Activated CD8-positive, alpha-beta T cell treated with anti-CD3 and anti-CD28 coated beads for 36 hours (primary cell): ENCODE results near the gene VAMP4. TPM values are rescaled to one million over a fixed set of nuclear protein-coding genes. Genes with fewer than 3 reads are reported as not detected.

Experiments
- ATAC-seq: fragments of 200-7000 bp; cut with Tn5 transposase; one replicate; pipeline ENCODE4 v1.10.0; 2021; ENCODE audit warnings: mild to moderate bottlenecking, moderate library complexity
- CTCF ChIA-PET: fragments of 350-600 bp; sonication (Branson Sonifier 250); formaldehyde crosslinking; loops from one replicate; lab custom pipeline; 2021; ENCODE audit warnings: antibody characterized with exemption; lab: Charles Lee
- POLR2A ChIA-PET: fragments of 350-600 bp; sonication (Branson Sonifier 250); formaldehyde crosslinking; loops from one replicate; lab custom pipeline; 2021; ENCODE audit warnings: antibody characterized with exemption; lab: Charles Lee
- DNase-seq: peaks from one replicate; pipeline ENCODE4 v3.0.0-alpha.2; 2020
- H3K27ac Mint-ChIP-seq: one replicate; pipeline ENCODE4 v1.8.0; 2021; ENCODE audit warnings: mild to moderate bottlenecking, mixed read lengths
- H3K27me3 Mint-ChIP-seq: one replicate; pipeline ENCODE4 v1.8.0; 2021; ENCODE audit warnings: mixed read lengths
- H3K36me3 Mint-ChIP-seq: one replicate; pipeline ENCODE4 v1.8.0; 2021; ENCODE audit warnings: low read depth, mixed read lengths
- H3K4me1 Mint-ChIP-seq: one replicate; pipeline ENCODE4 v1.8.0; 2021; ENCODE audit warnings: low read depth, mixed read lengths
- H3K4me3 Mint-ChIP-seq: one replicate; pipeline ENCODE4 v1.8.0; 2021; ENCODE audit warnings: mild to moderate bottlenecking, moderate library complexity, mixed read lengths
- H3K9me3 Mint-ChIP-seq: one replicate; pipeline ENCODE4 v1.8.0; 2021; ENCODE audit warnings: mixed read lengths
- CTCF ChIP-seq: fragments of 200-600 bp; IDR thresholded peaks from one replicate; pipeline ENCODE4 v1.8.0; 2022; ENCODE audit warnings: antibody characterized with exemption, mild to moderate bottlenecking
- intact Hi-C: fragments of 100-400 bp; cut with micrococcal nuclease; formaldehyde crosslinking; loops from one replicate; pipeline ENCODE4 v1.10.0; 2022
- total RNA-seq, 2 experiments: library from RNA; stranded (reverse); gene quantifications; one replicate each; pipeline ENCODE4 v1.2.3, GENCODE V29; 2021

Gene VAMP4
- total RNA-seq, 2 experiments from 2014 or later, result 6.1 to 6.2 TPM

DNA sequence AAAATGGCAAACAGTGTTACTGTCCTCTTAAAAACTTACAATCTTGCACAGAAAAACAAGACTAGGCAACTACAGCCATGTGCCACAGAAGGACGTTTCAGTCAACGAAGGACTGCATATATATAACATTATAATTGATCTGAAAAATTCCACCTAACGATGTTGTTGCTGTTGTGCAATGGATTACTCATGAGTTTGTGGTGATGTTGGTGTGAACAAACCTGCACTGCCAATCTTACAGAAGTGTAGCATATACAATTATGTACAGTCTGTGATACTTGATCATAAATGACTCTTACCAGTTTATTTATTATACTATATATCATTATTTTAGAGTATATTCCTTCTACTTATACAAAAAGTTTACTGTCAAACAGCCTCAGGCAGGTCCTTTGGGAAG is 6.8 kb upstream of the VAMP4 start:
- Mint-ChIP-seq H3K4me3 (no peak overlapping the region), H3K27ac (no peak overlapping the region), H3K27me3 (no peaks in the 10 kb centered on the region), H3K36me3 (no peaks in the 10 kb centered on the region), H3K9me3 (no peaks in the 10 kb centered on the region), H3K4me1 (peaks cover 13% of the 10 kb centered on the region)
- no peak for DNase-seq
- intact Hi-C loops, result no loop called here
- no peak for ATAC-seq
- POLR2A ChIA-PET, result no interaction called here
- CTCF ChIA-PET, result no interaction called here
- TF ChIP-seq CTCF, result no peak

- no peak overlapping the region for H3K4me3 Mint-ChIP-seq
- H3K9me3 Mint-ChIP-seq, result no peaks in the 10 kb centered on the region
- intact Hi-C loops, result no loop called here
- ATAC-seq (no peak), DNase-seq (no peak)
- no peaks in the 10 kb centered on the region for H3K27me3 Mint-ChIP-seq
- peaks cover 2% of the 10 kb centered on the region for H3K36me3 Mint-ChIP-seq
- H3K27ac Mint-ChIP-seq, result no peak overlapping the region
- TF ChIP-seq CTCF, result no peak
- H3K4me1 Mint-ChIP-seq, result peaks cover 28% of the 10 kb centered on the region
- POLR2A ChIA-PET, result no interaction called here
- CTCF ChIA-PET, result interaction anchor here (0.7 to 2.5 kb wide), 2 partner anchors 40 to 100 kb away, joined by 3 to 11 read pairs; no protein-coding TSS in a partner anchor
Observed at GRCh38 chr1:171744986-171745385, 3.1 kb upstream of the VAMP4 start.

DNA sequence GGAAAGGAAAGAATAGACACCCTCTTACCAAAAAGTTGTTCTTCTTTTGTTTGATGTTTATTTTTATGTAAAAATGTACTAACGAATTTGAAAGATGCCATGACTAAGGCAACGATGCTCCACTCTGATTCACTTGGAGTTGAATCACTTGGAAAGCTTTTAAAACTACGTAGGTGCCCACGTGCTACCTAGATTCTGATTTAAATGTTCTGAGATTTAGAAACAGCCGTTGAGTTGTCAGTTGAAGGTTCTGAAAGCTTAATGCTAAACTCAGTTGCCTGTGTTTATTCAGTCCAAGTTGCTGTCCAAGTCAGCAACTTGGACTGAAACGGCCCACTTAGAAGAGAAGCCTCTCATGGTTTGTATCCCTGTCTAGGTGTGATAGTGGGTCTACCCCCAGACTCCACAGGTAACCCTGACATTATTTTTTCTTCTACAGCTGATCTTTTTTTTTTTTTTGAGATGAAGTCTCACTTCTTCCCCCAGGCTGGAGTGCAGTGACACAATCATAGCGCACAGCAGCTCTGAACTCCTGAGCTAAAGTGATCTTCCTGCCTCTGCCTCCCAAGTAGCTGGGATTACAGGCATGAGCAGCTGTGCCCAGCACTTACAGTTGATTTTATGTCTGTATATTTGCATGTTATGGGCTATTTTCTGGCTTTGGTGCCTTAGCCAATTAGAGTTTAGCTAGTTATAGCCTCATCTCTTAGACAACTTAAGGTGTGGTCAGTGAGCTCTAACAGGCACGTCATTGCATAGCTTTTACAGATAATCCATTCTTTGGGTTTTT is 1.4 kb upstream of the VAMP4 start:
- ATAC-seq (no peak), DNase-seq (peak; percentile 13)
- H3K4me1 Mint-ChIP-seq, result peaks cover 45% of the 10 kb centered on the region
- TF ChIP-seq CTCF, result no peak
- H3K27ac Mint-ChIP-seq, result peak overlapping the region; percentile 100
- intact Hi-C loops, result no loop called here
- CTCF ChIA-PET, result interaction anchor here (0.6 to 2.5 kb wide), 9 partner anchors 27 to 258 kb away, joined by 3 to 11 read pairs (median 5); partner anchors contain the start of genes DNM3 and PRRC2C
- no peaks in the 10 kb centered on the region for H3K27me3 Mint-ChIP-seq
- H3K4me3 Mint-ChIP-seq, result peak overlapping the region; percentile 97
- peaks cover 6% of the 10 kb centered on the region for H3K36me3 Mint-ChIP-seq
- no peaks in the 10 kb centered on the region for H3K9me3 Mint-ChIP-seq
- POLR2A ChIA-PET, result interaction anchor here (0.6 to 3.9 kb wide), 5 partner anchors 33 to 423 kb away, joined by 3 to 22 read pairs (median 4); partner anchors contain the start of gene METTL13

- no peak for ATAC-seq
- ChIA-PET CTCF (interaction anchor here (0.7 to 3.0 kb wide), 9 partner anchors 17 to 257 kb away, joined by 3 to 13 read pairs (median 5); partner anchors contain the start of genes DNM3 and PRRC2C), POLR2A (interaction anchor here (0.6 to 3.9 kb wide), 5 partner anchors 34 to 424 kb away, joined by 3 to 22 read pairs (median 4); partner anchors contain the start of gene METTL13)
- Mint-ChIP-seq H3K4me3 (peak overlapping the region; percentile 97), H3K36me3 (peaks cover 7% of the 10 kb centered on the region), H3K4me1 (peaks cover 46% of the 10 kb centered on the region), H3K27me3 (no peaks in the 10 kb centered on the region), H3K9me3 (no peaks in the 10 kb centered on the region), H3K27ac (peak overlapping the region; percentile 100)
- no peak for TF ChIP-seq CTCF
- DNase-seq, result peak; percentile 20
- intact Hi-C loops, result loop anchor here (1.0 kb wide), 1 partner anchor 39 kb away; the partner anchor contains the start of gene METTL13
Observed at GRCh38 chr1:171742577-171742922, 685 bp upstream of the VAMP4 start.
